ENCODE data around the gene MCM3AP. TPM values are rescaled to one million over a fixed set of nuclear protein-coding genes. Genes with fewer than 3 reads are reported as not detected.

Gene MCM3AP
- total and polyA plus RNA-seq, 4 donors, result 15.5 to 58.1 (median 33.5) TPM

GRCh38 chr21:46206163-46207005 lies 79.0 kb downstream of the MCM3AP start (continued):
- TF ChIP-seq HNF4G (IDR thresholded peaks at IDR 0.05), result no peak
- TF ChIP-seq ATF3 (IDR thresholded peaks at IDR 0.05), result no peak
- no peak for TF ChIP-seq JUND (IDR thresholded peaks at IDR 0.05)

- Histone ChIP-seq H3K27ac (ENCODE audit: low read depth in 1 of 2, low read length in 2 of 2) (no peak overlapping the region), H3K4me3 (ENCODE audit: low read depth in 1 of 3, low read length in 3 of 3) (no peak overlapping the region), H3K27me3 (ENCODE audit: control insufficient read depth in 4 of 4, insufficient read depth in 4 of 4, low read length in 3 of 4) (no peaks in the 10 kb centered on the region), H3K4me1 (ENCODE audit: control insufficient read depth in 4 of 4, insufficient read depth in 4 of 4, low read length in 3 of 4) (no peaks in the 10 kb centered on the region), H3K9me3 (ENCODE audit: control insufficient read depth in 4 of 4, low read length in 3 of 4) (no peaks in the 10 kb centered on the region), H3K9ac (ENCODE audit: low read depth in 1 of 2, low read length in 2 of 2) (no peak overlapping the region), H3K36me3 (ENCODE audit: control insufficient read depth in 4 of 4, insufficient read depth in 3 of 4, low read depth in 1 of 4, low read length in 3 of 4) (peaks cover 16 to 80% (median 33%) of the 10 kb centered on the region in 4 donors)
- WGBS, result 97% methylated on average over 16 of the region's 16 CpGs
- TF ChIP-seq SP1 (IDR thresholded peaks at IDR 0.05) (no peak), NR2F2 (IDR thresholded peaks at IDR 0.05) (no peak), JUND (IDR thresholded peaks at IDR 0.05) (no peak)
- DNase-seq (ENCODE audit: low spot score), result no peak
These were observed 79.6 kb downstream of the MCM3AP start for GRCh38 chr21:46205766-46206162.

GRCh38 chr21:46205166-46205565 lies 80.2 kb downstream of the MCM3AP start:
- TF ChIP-seq SP1 (IDR thresholded peaks at IDR 0.05) (no peak), NR2F2 (IDR thresholded peaks at IDR 0.05) (no peak), ZBTB33 (IDR thresholded peaks at IDR 0.05) (no peak), HNF4G (IDR thresholded peaks at IDR 0.05) (no peak), JUND (IDR thresholded peaks at IDR 0.05) (no peak), REST (IDR thresholded peaks at IDR 0.05) (no peak)
- no peaks in the 10 kb centered on the region for H3K27me3 ChIP-seq (ENCODE audit: control insufficient read depth in 4 of 4, insufficient read depth in 4 of 4, low read length in 3 of 4)
- DNase-seq (ENCODE audit: low spot score), result no peak
- 93% methylated on average over 18 of the region's 18 CpGs for WGBS
- H3K36me3 ChIP-seq (ENCODE audit: control insufficient read depth in 4 of 4, insufficient read depth in 3 of 4, low read depth in 1 of 4, low read length in 3 of 4), result peaks cover 16 to 74% (median 34%) of the 10 kb centered on the region in 4 donors
- H3K9ac ChIP-seq (ENCODE audit: low read depth in 1 of 2, low read length in 2 of 2), result no peak overlapping the region
- H3K4me1 ChIP-seq (ENCODE audit: control insufficient read depth in 4 of 4, insufficient read depth in 4 of 4, low read length in 3 of 4), result no peaks in the 10 kb centered on the region
- H3K9me3 ChIP-seq (ENCODE audit: control insufficient read depth in 4 of 4, low read length in 3 of 4), result no peaks in the 10 kb centered on the region
- H3K4me3 ChIP-seq (ENCODE audit: low read depth in 1 of 3, low read length in 3 of 3), result no peak overlapping the region
- no peak overlapping the region for H3K27ac ChIP-seq (ENCODE audit: low read depth in 1 of 2, low read length in 2 of 2)

- Histone ChIP-seq H3K9ac (ENCODE audit: low read depth in 1 of 2, low read length in 2 of 2) (no peak overlapping the region), H3K36me3 (ENCODE audit: control insufficient read depth in 4 of 4, insufficient read depth in 3 of 4, low read depth in 1 of 4, low read length in 3 of 4) (peaks cover 12 to 65% (median 35%) of the 10 kb centered on the region in 4 donors), H3K4me1 (ENCODE audit: control insufficient read depth in 4 of 4, insufficient read depth in 4 of 4, low read length in 3 of 4) (no peaks in the 10 kb centered on the region), H3K27ac (ENCODE audit: low read depth in 1 of 2, low read length in 2 of 2) (no peak overlapping the region), H3K9me3 (ENCODE audit: control insufficient read depth in 4 of 4, low read length in 3 of 4) (no peaks in the 10 kb centered on the region), H3K4me3 (ENCODE audit: low read depth in 1 of 3, low read length in 3 of 3) (no peak overlapping the region), H3K27me3 (ENCODE audit: control insufficient read depth in 4 of 4, insufficient read depth in 4 of 4, low read length in 3 of 4) (no peaks in the 10 kb centered on the region)
- TF ChIP-seq JUND (IDR thresholded peaks at IDR 0.05), result no peak
- TF ChIP-seq CTCF (IDR thresholded peaks at IDR 0.05; ENCODE audit: low read depth, low read length, missing input control), result no peak
- no peak for TF ChIP-seq FOXA1 (IDR thresholded peaks at IDR 0.05)
- no peak for TF ChIP-seq ZBTB33 (IDR thresholded peaks at IDR 0.05)
- TF ChIP-seq TAF1 (conservative IDR thresholded peaks at IDR 0.05), result no peak
- 98% methylated on average over 8 of the region's 8 CpGs for WGBS
- no peak for DNase-seq (ENCODE audit: low spot score)
These were observed 82.2 kb downstream of the MCM3AP start for GRCh38 chr21:46203203-46203600.

Measured in liver (tissue), 9 donors.